Brain microvascular endothelial cell (primary cell): ENCODE measurements around the gene RAB3D.
"Not testable (repeated sequence)": the region's sequence is repeated elsewhere in the genome, so short reads cannot be mapped to it uniquely, and the experiment has no call there.

Experiments used
- DNase-seq: peaks from one replicate; pipeline ENCODE4 v3.0.0-alpha.2; 2020
- H3K27ac ChIP-seq: fragments of 250-450 bp; sonication (Bioruptor Pico); 2 replicates; pipeline ENCODE4 v1.5.1; 2020; ENCODE audit warnings: mild to moderate bottlenecking, moderate library complexity
- H3K27me3 ChIP-seq: fragments of 250-450 bp; sonication (Bioruptor Pico); replicated peaks from 2 replicates; pipeline ENCODE4 v1.5.1; 2020; ENCODE audit warnings: mild to moderate bottlenecking
- H3K36me3 ChIP-seq: fragments of 250-450 bp; sonication (Bioruptor Pico); replicated peaks from 2 replicates; pipeline ENCODE4 v1.5.1; 2020; ENCODE audit warnings: mild to moderate bottlenecking
- H3K4me3 ChIP-seq: 2 replicates; pipeline ENCODE4 v1.5.1; 2011; ENCODE audit warnings: low read depth, mild to moderate bottlenecking, control low read depth, low read length, moderate library complexity
- CTCF ChIP-seq: IDR thresholded peaks from 2 replicates; pipeline ENCODE4 v1.5.1; 2011; ENCODE audit warnings: low read depth, mild to moderate bottlenecking, moderate library complexity, low read length, control low read depth, inconsistent platforms; ENCODE audit errors: missing control alignments
- in situ Hi-C: cut with HindIII; loops from 2 replicates; pipeline ENCODE4 v1.10.0; 2017; ENCODE audit warnings: low sequenced_read_pairs, low pct_ligation_motif_present

The RAB3D gene

DNA sequence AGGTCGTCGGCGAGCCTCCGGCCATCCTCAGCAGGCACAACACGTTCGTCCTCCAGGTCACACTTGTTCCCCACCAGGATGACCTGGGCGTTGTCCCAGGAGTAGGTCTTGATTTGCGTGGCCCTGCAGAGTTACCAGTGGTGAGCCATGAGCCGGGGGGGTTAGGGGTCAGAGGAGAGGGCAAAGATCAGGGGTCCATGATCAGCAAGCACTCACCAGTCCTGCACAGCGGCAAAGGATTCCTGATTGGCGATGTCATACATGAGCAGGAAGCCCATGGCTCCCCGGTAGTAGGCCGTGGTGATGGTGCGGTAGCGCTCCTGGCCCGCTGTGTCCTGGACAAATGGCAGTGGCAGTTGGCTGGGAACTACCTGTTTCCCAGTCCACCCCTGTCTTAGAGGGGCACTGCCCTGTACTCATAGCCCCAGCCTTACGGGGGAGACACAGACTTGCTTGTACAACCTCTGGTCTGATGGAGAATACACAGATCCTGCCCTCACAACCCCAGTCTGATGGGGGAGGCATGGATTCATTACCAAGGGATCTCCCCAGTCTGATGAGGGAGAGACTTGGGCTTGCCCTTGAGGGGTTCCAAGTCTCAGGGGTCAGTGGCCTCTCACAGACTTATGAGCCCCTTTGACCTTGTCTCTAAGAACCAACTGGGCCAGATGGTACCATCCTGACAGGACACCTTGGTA, 3.9 kb downstream of the RAB3D start:
- no peak overlapping the region for H3K4me3 ChIP-seq
- TF ChIP-seq CTCF = no peak
- no peaks in the 10 kb centered on the region for H3K36me3 ChIP-seq
- no peak for DNase-seq
- in situ Hi-C loops = no loop called here
- H3K27me3 ChIP-seq = no peaks in the 10 kb centered on the region
- no peak overlapping the region for H3K27ac ChIP-seq

DNA sequence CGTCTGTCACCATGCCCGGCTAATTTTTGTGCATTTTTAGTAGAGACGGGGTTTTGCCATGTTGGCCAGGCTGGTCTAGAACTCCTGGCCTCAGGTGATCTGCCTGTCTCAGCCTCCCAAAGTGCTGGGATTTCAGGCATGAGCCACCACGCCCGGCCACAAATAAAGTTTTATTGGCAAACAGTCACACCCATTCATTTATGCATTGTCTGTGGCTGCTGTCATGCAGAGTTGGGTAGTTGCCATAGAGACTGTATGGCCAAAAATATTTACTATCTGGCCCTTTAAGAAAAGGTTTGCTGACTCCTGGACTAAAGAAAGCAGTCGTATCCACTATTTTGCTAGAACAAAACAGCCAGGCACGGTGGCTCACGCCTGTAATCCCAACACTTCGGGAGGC, 5.6 kb downstream of the RAB3D start:
- H3K27ac ChIP-seq, H3K36me3 ChIP-seq, in situ Hi-C loops, H3K27me3 ChIP-seq, H3K4me3 ChIP-seq: not testable (repeated sequence)
- DNase-seq = peak; percentile 30

DNA sequence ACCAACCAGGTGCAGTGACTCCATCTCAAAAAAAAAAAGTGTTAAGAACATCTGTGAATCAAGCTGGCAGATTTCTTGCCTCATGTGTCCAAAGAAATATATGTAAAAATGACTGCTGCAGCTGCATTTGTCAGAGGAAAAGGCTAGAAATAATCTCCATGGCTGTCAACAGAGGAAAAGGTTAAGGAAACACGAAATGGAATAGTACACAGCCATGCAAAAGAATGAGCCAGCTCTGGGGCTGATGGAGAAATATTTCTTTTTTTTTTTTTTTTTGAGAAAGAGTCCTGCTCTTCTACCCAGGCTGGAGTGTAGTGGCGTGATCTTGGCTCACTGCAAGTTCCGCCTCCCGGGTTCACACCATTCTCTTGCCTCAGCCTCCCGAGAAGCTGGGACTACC, 6.6 kb downstream of the RAB3D start:
- no peaks in the 10 kb centered on the region for H3K36me3 ChIP-seq
- H3K27me3 ChIP-seq = no peaks in the 10 kb centered on the region
- no peak overlapping the region for H3K27ac ChIP-seq
- no peak for TF ChIP-seq CTCF
- no peak for DNase-seq
- in situ Hi-C loops = no loop called here
- H3K4me3 ChIP-seq = no peak overlapping the region

DNA sequence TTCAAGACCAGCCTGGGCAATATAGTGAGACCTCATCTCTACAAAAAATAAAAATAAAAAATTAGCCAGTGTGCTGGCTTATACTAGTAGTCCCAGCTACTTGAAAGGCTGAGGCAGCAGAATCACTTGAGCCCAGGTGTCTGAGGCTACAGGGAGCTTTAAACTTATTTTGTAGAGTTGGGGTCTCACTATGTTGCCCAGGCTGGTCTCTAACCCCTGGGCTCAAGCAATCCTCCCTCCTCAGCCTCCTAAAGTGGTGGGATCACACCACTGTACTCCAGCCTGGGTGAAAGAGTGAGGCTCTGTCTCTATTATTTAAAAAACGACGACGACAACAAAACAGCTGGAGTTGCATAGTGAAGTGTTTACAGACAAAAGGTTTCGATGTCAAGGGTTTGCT, 8.0 kb downstream of the RAB3D start:
- TF ChIP-seq CTCF = no peak
- Histone ChIP-seq H3K4me3 (no peak overlapping the region), H3K36me3 (no peaks in the 10 kb centered on the region), H3K27me3 (no peaks in the 10 kb centered on the region), H3K27ac (no peak overlapping the region)
- in situ Hi-C loops = no loop called here
- no peak for DNase-seq

DNA sequence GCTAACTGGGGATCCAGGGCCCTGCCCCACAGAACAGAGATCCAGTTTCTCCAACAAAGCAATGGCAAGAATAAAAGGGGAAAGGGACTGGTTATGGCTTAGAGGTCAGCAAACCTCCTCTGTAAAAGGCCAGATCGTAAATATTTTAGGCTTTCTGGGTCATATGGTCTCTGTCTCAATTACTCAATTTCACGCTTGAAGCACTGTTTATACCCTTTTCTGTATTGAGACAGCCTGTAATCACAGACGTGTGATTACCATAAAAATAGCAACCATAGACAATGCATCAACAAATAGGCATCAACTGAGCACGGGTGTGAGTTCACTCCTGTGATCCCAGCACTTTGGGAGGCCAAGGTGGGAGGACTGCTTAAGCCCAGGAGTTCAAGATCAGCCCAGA, 9.3 kb downstream of the RAB3D start:
- no peak for TF ChIP-seq CTCF

GRCh38 chr19:11325544-11325943, 13.9 kb downstream of the RAB3D start:
- no peak for DNase-seq
- Histone ChIP-seq H3K36me3 (no peaks in the 10 kb centered on the region), H3K4me3 (no peak overlapping the region), H3K27ac (no peak overlapping the region), H3K27me3 (no peaks in the 10 kb centered on the region)
- no peak for TF ChIP-seq CTCF
- in situ Hi-C loops = no loop called here

More for the DNA sequence above, 9.3 kb downstream of the RAB3D start:
- H3K36me3 ChIP-seq = no peaks in the 10 kb centered on the region
- in situ Hi-C loops = no loop called here
- H3K27me3 ChIP-seq = no peaks in the 10 kb centered on the region
- no peak for DNase-seq
- H3K27ac ChIP-seq = no peak overlapping the region
- H3K4me3 ChIP-seq = no peak overlapping the region
